HG02885 (cell line): ENCODE results near the gene RAB30.

ENCODE experiments used
- ATAC-seq: cut with Tn5 transposase; IDR thresholded peaks from one replicate; pipeline ENCODE4 v1.9.1; 2021; ENCODE audit warnings: mild to moderate bottlenecking; ENCODE audit not compliant: unreplicated experiment, poor library complexity

RAB30 gene

GRCh38 chr11:83071567-83072349, at the start of gene RAB30:
Gene RAB30 (minus strand): TSS chr11:83071897. CDS start chr11:82997316, 74,581 bp downstream.
- ATAC-seq = peak; percentile 93

GRCh38 chr11:83120327-83120726, 48.6 kb upstream of the RAB30 start:
- no peak for ATAC-seq

DNA sequence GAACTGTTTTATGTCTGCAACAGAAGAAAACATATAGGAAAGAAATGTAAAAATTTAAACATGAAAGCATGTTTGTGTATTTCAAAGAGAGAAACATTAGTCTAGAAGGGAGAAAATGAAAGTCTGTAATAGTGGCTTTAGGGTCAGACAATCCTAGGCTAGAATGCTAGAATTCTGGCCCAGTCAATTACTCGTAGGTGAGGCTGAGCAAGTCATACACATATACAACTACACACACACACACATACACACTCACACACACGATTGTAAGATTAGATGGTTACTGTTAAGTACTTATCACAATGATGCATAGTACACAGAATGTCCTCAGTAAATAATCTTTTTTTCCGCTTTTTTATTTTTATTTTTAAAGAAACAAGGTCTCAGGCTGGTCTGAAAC, 47.5 kb upstream of the RAB30 start:
- no peak for ATAC-seq

- no peak for ATAC-seq
Measured at GRCh38 chr11:83118814-83119213, 47.1 kb upstream of the RAB30 start.

DNA sequence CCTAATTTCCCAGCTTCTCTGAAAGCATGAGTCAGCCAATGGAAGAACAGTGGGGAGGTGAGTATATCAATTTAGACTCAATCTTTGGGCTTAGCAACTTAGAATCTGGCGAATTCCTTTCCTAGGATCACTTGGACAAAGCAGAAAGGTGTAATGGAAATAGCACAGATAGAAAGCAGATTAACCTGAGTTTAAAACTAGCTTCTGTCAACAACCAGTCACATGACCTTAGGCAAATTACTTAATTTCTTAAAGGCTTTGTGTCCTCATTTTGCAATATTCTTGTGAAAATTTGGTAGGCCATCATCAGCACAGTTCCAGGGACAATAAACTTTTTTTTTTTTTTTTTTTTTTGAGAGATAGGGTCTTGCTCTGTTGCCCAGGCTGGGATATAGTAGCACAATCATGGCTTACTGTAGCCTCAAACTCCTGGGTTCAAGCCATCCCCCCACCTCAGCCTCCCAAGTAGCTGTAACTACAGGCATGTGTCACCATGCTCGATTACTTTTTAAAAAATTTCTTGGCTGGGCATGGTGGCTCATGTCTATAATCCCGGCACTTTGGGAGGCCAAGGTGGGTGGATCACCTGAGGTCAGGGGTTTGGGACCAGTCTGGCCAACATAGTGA, 44.4 kb upstream of the RAB30 start:
- no peak for ATAC-seq

- no peak for ATAC-seq
Measured at GRCh38 chr11:83115551-83115950, 43.9 kb upstream of the RAB30 start.

- ATAC-seq = no peak
Measured at GRCh38 chr11:83115026-83115425, 43.3 kb upstream of the RAB30 start.

DNA sequence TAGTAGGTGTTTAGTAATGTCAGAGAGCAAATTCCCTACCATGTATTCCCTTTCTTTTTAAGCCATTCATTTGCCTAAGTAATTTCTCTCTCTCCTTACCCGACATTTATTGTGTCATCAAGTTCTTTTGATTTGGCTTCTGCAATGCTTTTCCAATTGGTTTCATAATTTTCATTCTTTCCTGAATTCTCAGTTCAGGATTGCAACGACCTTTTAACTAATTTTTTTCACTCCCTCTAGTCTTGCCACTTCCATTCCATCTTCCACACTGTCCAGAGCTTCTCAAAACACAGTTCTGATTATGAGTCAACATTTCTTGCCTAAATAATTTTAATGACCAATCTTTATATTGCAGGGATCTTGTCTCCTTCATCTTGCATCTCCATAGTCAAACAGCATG, 41.2 kb upstream of the RAB30 start:
- no peak for ATAC-seq

GRCh38 chr11:83105168-83105567, 33.5 kb upstream of the RAB30 start:
- ATAC-seq = no peak

- ATAC-seq = no peak
Measured at GRCh38 chr11:83102834-83103233, 31.1 kb upstream of the RAB30 start.

GRCh38 chr11:83097429-83098075, 25.9 kb upstream of the RAB30 start:
- ATAC-seq = no peak

GRCh38 chr11:83093634-83094033, 21.9 kb upstream of the RAB30 start:
- ATAC-seq = no peak

- ATAC-seq = no peak
Measured at GRCh38 chr11:83092488-83093384, 21.0 kb upstream of the RAB30 start.

GRCh38 chr11:83088965-83089364, 17.3 kb upstream of the RAB30 start:
- peak; percentile 44 for ATAC-seq

- ATAC-seq = no peak
Measured at GRCh38 chr11:83087035-83087434, 15.3 kb upstream of the RAB30 start.

DNA sequence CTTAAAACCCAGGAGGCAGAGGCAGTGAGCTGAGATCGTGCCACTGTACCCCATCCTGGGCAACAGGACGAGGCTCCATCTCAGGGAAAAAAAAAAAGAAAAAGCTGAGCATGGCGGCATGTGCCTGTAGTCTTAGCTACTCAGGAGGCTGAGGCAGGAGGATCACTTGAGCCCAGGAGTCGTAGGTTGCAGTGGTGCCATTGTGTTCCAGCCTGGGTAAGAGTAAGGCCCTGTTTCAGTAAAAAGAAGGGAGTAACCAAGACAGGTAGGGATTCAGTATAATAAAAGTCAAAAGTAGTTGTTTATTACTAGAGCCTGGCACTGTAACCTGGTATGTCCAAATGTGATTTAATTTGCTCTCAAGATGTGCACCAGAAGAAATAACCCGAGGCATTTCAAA, 8.1 kb upstream of the RAB30 start:
- no peak for ATAC-seq

- no peak for ATAC-seq
Measured at GRCh38 chr11:83078269-83078668, 6.6 kb upstream of the RAB30 start.

DNA sequence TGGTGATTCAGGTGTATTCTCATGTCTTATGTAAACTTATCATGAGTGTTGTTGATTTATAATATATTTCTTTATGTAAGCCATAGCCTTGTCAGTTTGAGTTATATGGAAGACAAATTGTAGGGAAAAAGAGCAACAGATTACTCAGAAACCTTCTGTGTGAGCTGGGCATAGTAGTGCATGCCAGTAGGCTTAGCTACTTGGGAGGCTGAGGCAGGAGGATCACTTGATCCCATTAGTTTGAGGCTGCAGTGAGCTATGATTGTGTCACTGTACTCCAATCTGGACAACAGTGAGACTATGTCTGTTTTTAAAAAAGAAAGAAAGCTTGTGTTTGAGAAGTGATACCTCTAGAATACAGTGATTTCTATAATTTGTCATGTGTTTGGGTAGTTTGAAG, 2.2 kb upstream of the RAB30 start:
- ATAC-seq = no peak

GRCh38 chr11:83073258-83073657, 1.6 kb upstream of the RAB30 start:
- no peak for ATAC-seq
